ENCODE results near the gene CORO2B. TPM values are rescaled to one million over a fixed set of nuclear protein-coding genes. Genes with fewer than 3 reads are reported as not detected.

Gene CORO2B
- total and polyA plus RNA-seq, 2 of the 4 experiments (the other 2 are of a cell fraction): 9.3 to 39.3 TPM

- no peak overlapping the region for H2AK9ac ChIP-seq (replicated peaks; ENCODE audit: low read depth, low read length, poor library complexity)
- H3K56ac ChIP-seq (ENCODE audit: extremely low read depth, insufficient read depth, low read length): no peak overlapping the region
- H3K4me3 ChIP-seq (ENCODE audit: insufficient read depth, low read depth, low read length): no peak overlapping the region
- peaks cover 2% of the 10 kb centered on the region; the same call in 1 of the 2 replicates for H3K4me1 ChIP-seq (ENCODE audit: control insufficient read depth, insufficient read depth, low read length)
- in situ Hi-C loops (cut with MboI; ENCODE audit: low sequenced_read_pairs): no loop called here
- H3K4ac ChIP-seq (ENCODE audit: low read depth, low read length): no peak overlapping the region
- H3K27ac ChIP-seq (ENCODE audit: insufficient read depth, low read length): no peak overlapping the region
- no peak overlapping the region for H3K23ac ChIP-seq (ENCODE audit: low read depth, low read length)
- ChIA-PET CTCF (interaction anchor here (0.6 to 0.9 kb wide), 2 partner anchors 21 to 91 kb away, joined by 3 read pairs; no protein-coding TSS in a partner anchor), POLR2A (ENCODE audit: unreplicated experiment) (no interaction called here)
- H2BK20ac ChIP-seq (ENCODE audit: low read depth, low read length): no peak overlapping the region
- no peaks in the 10 kb centered on the region for H3K27me3 ChIP-seq (ENCODE audit: control insufficient read depth, insufficient read depth, low read length)
- 97% methylated on average over 3 of the region's 6 CpGs; no CpG with 5 or more reads in 1 of the 2 experiments for WGBS, 2 experiments (ENCODE audit: extremely low coverage in 2 of 2, insufficient read length in 1 of 2)
- no peaks in the 10 kb centered on the region for H3K9me3 ChIP-seq (ENCODE audit: control insufficient read depth, insufficient read depth, low read length)
- H4K5ac ChIP-seq (ENCODE audit: low read depth, low read length): no peak overlapping the region
- no TSS peak for BruUV-seq (replicated peaks)
- H2AK5ac ChIP-seq (ENCODE audit: low read depth, low read length): no peak overlapping the region
- no peaks in the 10 kb centered on the region; the same call in 1 of the 2 replicates for H4K20me1 ChIP-seq (ENCODE audit: insufficient read depth, low read length)
- H3K18ac ChIP-seq (ENCODE audit: low read depth, low read length): no peak overlapping the region
- no peaks in the 10 kb centered on the region; the same call in 1 of the 2 replicates for H3K36me3 ChIP-seq (ENCODE audit: control insufficient read depth, insufficient read depth, low read length)
- no peak overlapping the region for H3K4me2 ChIP-seq (ENCODE audit: low read depth, low read length)
- H2BK120ac ChIP-seq (ENCODE audit: low read depth, low read length): no peak overlapping the region
- dilution Hi-C loops (cut with HindIII; ENCODE audit: low sequenced_read_pairs, unreplicated experiment): no loop called here
- no peak overlapping the region for H4K91ac ChIP-seq (ENCODE audit: insufficient read depth, low read depth, low read length)
- no peak overlapping the region for H4K8ac ChIP-seq (ENCODE audit: low read depth in 2 of 2, low read length in 2 of 2)
- intact Hi-C loops (cut with micrococcal nuclease): no loop called here
- no peak overlapping the region for H2AFZ ChIP-seq (replicated peaks; ENCODE audit: low read length, poor library complexity)
- no peaks in the 10 kb centered on the region; a peak in 1 of 4 replicates for H3K79me1 ChIP-seq (ENCODE audit: low read depth in 1 of 2, low read length in 2 of 2)
- H2BK5ac ChIP-seq (ENCODE audit: low read depth, low read length, poor library complexity, severe bottlenecking): no peak overlapping the region
- peaks cover 8% of the 10 kb centered on the region; the same call in 1 of the 2 replicates for H3K9me1 ChIP-seq (ENCODE audit: insufficient read depth, low read length)
- TF ChIP-seq SMC3 (IDR thresholded peaks at IDR 0.05; ENCODE audit: low read depth, low read length): no peak
- TF ChIP-seq MXI1 (IDR thresholded peaks at IDR 0.05; ENCODE audit: borderline replicate concordance, low read depth, low read length): no peak
- DNase-seq: no peak
- no peak for ATAC-seq (ENCODE audit: low read depth)
- no peak overlapping the region for H2BK15ac ChIP-seq (ENCODE audit: low read depth, low read length)
- no peak overlapping the region for H3K9ac ChIP-seq (ENCODE audit: low read depth, low read length)
- no peak overlapping the region for H3K14ac ChIP-seq (replicated peaks; ENCODE audit: low read depth, low read length)
These were observed 74.3 kb downstream of the CORO2B start for GRCh38 chr15:68653031-68653635.
